Measurements from ENCODE around the gene ZMYND11. TPM values are rescaled to one million over a fixed set of nuclear protein-coding genes. Genes with fewer than 3 reads are reported as not detected.

Gene ZMYND11
- total and polyA plus RNA-seq, 9 of the 15 experiments (the other 6 are each of a cell fraction or from before 2014, with no cell fraction given), result 2.7 to 13.8 (median 8.8) TPM

GRCh38 chr10:232878-233277 is 97.6 kb downstream of the ZMYND11 start (continued):
- no peak for TF ChIP-seq ILF3 (IDR thresholded peaks at IDR 0.05; ENCODE audit: borderline replicate concordance)

- Histone ChIP-seq H3K27me3 (ENCODE audit: control insufficient read depth in 2 of 2, insufficient read depth in 2 of 2, low read length in 2 of 2) (no peaks in the 10 kb centered on the region), H2AFZ (ENCODE audit: low read depth, low read length) (no peak overlapping the region), H3K36me3 (ENCODE audit: control insufficient read depth, insufficient read depth, low read length) (no peaks in the 10 kb centered on the region), H3K9me3 (replicated peaks; ENCODE audit: control insufficient read depth, insufficient read depth, low read depth, low read length) (no peaks in the 10 kb centered on the region), H3K4me2 (ENCODE audit: insufficient read depth, low read length) (no peak overlapping the region), H3K4me3 (no peak overlapping the region), H3K4me1 (replicated peaks in 1 of 2; ENCODE audit: control insufficient read depth in 2 of 2, insufficient read depth in 2 of 2, low read length in 2 of 2) (no peaks in the 10 kb centered on the region), H3K9me1 (ENCODE audit: control insufficient read depth, insufficient read depth, low read length) (no peaks in the 10 kb centered on the region), H3K27ac (ENCODE audit: extremely low read depth, low read depth, low read length) (no peak overlapping the region), H4K20me1 (replicated peaks; ENCODE audit: control insufficient read depth, insufficient read depth, low read length) (no peaks in the 10 kb centered on the region), H3K9ac (ENCODE audit: insufficient read depth in 1 of 2, low read depth in 2 of 2, low read length in 2 of 2) (no peak overlapping the region), H3K79me2 (ENCODE audit: control insufficient read depth, insufficient read depth, low read length) (no peaks in the 10 kb centered on the region)
- ChIA-PET POLR2A (no interaction called here), CTCF (ENCODE audit: low intra/inter-chr PET ratio) (no interaction called here)
- BruUV-seq (replicated peaks), result no TSS peak
- WGBS (ENCODE audit: insufficient coverage, low coverage, missing lambda C conversion rate), result 66% methylated on average over 9 of the region's 9 CpGs
- in situ Hi-C loops (cut with MboI), result no loop called here
- FAIRE-seq (no peak), DNase-seq (ENCODE audit: extremely low read depth in 1 of 4, low spot score in 3 of 4) (no peak), ATAC-seq (no peak)
- intact Hi-C loops (cut with micrococcal nuclease), result no loop called here
- TF ChIP-seq ZNF668 (CRISPR knock-in tag; IDR thresholded peaks at IDR 0.05), result no peak
- TF ChIP-seq RBM14 (IDR thresholded peaks at IDR 0.05; ENCODE audit: borderline replicate concordance, insufficient read depth, low read depth, low read length), result no peak
- no peak for TF ChIP-seq DPF2 (IDR thresholded peaks at IDR 0.05)
- no peak for TF ChIP-seq RBM34 (IDR thresholded peaks at IDR 0.05; ENCODE audit: borderline replicate concordance, insufficient read depth, low read length)
- peak; percentile 62 for TF ChIP-seq ZNF316 (IDR thresholded peaks at IDR 0.05)
- peak; percentile 37; the same call in 1 of the 2 replicates for TF ChIP-seq MAFG (tag; conservative IDR thresholded peaks at IDR 0.05)
- TF ChIP-seq MEIS2 (IDR thresholded peaks at IDR 0.05; ENCODE audit: partially characterized antibody), result no peak
Observed at GRCh38 chr10:234708-235406, 99.6 kb downstream of the ZMYND11 start.

Measured in K562 (cell line).